IPS DF 4.7 (cell line): ENCODE measurements around the gene DIS3L2.
"Not testable (repeated sequence)": the region's sequence is repeated elsewhere in the genome, so short reads cannot be mapped to it uniquely, and the experiment has no call there.

Source experiments
- DNase-seq: peaks from one replicate; pipeline ENCODE4 v3.0.0-alpha.2; 2013; ENCODE audit warnings: low spot score; ENCODE audit errors: extremely low read depth

The DIS3L2 gene

GRCh38 chr2:232170396-232170795 is 208.9 kb downstream of the DIS3L2 start:
- DNase-seq = no peak

DNA sequence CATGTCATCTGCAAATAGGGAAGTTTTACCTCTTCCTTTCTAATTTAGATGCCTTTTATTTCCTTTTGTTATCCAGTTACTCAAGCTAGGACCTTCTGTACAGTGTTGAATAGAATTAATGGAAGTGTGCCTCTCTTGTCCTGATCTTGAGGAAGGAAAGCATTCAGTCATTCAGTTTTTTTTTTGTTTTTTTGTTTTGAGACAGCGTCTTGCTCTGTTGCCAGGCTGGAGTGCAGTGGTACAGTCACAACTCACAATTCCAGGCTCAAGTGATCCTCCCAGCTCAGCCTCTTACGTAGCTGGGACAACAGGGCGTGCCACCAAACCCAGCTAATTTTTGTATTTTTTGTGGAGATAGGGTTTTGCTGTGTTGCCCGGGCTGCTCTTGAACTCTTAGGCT is 213.1 kb downstream of the DIS3L2 start:
- DNase-seq = no peak

DNA sequence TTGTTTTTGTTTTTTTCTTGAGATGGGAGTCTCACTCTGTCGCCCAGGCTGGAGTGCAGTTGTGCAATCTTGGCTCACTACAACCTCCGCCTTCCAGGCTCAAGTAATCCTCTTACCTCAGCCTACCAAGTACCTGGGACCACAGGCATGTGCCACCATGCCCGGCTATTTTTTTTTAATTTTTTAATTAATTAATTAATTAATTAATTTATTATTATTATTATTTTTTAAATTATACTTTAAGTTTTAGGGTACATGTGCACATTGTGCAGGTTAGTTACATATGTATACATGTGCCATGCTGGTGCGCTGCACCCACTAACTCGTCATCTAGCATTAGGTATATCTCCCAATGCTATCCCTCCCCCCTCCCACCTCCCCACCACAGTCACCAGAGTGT is 215.1 kb downstream of the DIS3L2 start:
- not testable (repeated sequence) for DNase-seq

GRCh38 chr2:232183279-232183678 is 221.8 kb downstream of the DIS3L2 start:
- no peak for DNase-seq

DNA sequence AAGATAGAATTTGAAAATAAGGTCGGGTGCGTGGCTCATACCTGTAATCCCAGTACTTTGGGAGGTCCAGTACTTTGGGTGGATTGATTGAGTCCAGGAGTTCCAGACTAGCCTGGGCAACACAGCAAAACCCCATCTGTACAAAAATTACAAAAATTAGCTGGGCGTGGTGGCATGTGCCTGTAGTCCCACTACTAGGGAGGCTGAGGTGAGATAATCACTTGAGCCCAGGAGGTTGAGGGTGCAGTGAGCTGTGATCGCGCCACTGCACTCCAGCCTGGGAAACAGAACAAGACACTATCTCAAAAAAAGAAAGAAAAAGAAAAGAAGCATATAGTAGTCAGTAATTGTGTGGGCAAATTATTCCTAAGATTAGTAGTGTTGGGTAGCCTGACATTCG is 222.8 kb downstream of the DIS3L2 start:
- DNase-seq = no peak

DNA sequence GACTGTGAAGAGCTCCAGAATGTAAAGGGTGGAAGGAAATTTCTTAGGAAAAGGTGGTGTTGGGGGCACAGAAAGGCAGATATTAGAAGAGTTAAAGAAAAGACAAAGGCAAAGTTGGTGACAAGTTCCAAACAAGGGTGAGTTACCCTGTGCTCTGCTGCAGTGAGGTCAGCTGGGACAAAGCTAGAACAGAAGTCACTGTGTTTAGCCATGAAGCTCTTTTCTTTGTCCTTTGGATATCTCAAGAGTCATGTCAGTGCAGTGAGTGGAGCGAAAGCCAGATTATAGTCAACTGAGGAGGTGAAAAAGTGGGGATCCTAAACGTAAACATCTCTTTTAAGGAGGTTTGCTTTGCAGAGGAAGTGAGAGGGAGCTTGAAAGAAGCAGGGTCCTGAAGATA is 229.3 kb downstream of the DIS3L2 start:
- DNase-seq = no peak

GRCh38 chr2:232195487-232195886 is 234.0 kb downstream of the DIS3L2 start:
- DNase-seq = no peak

DNA sequence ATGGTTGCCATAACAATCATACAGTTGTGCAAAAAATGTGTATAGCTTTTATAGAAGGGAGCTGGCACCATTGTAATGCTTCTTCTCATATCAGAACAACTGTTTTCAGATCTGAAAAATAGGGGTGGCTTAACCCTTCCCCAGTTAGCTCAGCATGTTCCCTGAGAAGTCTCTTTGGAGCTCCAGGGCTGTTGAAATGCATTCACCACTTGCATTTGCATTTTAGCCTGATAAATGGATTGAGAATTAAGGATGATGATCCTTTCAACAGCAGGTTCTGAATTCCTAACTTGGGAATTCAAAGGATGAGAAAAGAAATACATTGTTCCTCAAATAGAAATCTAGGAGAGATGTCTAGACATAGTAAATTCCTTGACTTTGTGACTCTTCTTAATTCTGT is 235.3 kb downstream of the DIS3L2 start:
- DNase-seq = no peak

GRCh38 chr2:232200195-232200594 is 238.7 kb downstream of the DIS3L2 start:
- no peak for DNase-seq

- DNase-seq = no peak
Measured at GRCh38 chr2:232203166-232203891, 241.8 kb downstream of the DIS3L2 start.

DNA sequence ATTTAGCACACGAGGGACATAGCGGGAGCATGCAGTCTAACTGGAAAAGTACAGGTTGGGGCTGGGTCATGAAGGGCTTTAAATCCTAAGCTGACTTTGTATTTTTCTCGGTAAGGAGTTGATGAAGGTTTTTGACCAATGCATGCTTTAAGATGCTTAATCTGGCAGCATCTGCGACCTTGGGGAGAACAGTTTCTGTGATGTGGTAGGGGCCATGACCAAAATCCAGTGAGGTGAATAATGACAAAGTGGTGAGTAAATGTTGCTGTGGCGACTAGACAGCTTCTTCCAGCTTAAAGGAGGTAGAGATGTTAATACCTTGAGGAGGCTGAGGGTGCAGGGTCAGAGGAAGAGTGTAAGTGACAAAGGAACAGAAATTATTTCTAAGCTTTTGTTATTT is 242.4 kb downstream of the DIS3L2 start:
- no peak for DNase-seq

DNA sequence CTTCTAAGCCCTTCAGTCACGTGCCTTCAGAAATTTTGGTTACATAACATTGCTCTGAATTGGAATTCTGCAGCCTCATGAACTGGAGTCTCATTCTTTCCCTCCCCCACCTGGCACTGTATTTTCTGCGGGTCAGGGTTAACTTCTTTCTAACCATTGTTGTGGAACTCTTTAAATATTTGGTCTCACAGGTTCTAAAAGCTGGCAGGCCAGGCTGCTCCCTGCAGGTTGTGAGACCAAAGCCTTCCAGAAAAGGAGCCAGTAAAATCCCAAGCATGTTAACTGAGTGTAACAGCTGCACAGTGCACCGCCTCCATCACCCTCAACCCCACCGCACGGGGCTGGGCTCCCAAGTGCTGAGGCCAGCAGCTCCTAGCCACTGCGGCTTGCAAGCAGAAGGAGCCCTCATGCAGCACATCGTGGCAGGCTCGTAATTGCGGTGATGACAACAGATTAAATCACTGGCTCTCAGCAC is 243.0 kb downstream of the DIS3L2 start:
- DNase-seq = no peak

GRCh38 chr2:232207174-232207573 is 245.7 kb downstream of the DIS3L2 start:
- no peak for DNase-seq

GRCh38 chr2:232210306-232210705 is 248.8 kb downstream of the DIS3L2 start:
- DNase-seq = no peak

- DNase-seq = no peak
Measured at GRCh38 chr2:232211743-232212686, 250.5 kb downstream of the DIS3L2 start.

DNA sequence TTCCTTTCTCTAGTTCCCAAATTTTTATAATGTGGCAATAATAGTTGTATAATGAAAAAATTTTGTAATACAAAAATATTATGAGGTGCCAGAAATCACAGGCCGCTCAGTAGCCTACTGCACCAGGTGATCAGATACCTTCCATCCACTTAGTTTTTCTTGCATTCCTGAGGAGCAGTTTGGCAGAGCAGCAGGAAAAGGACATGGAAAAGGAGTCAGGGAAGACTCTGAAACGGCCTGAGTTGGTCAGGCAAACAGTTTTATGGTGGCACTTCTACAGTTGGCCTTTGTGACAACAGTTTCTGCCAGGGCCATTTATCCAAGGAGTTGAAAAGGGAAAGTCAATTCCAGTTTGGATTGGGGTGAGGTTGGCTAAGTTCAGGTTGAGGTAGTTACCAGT is 251.7 kb downstream of the DIS3L2 start:
- no peak for DNase-seq

DNA sequence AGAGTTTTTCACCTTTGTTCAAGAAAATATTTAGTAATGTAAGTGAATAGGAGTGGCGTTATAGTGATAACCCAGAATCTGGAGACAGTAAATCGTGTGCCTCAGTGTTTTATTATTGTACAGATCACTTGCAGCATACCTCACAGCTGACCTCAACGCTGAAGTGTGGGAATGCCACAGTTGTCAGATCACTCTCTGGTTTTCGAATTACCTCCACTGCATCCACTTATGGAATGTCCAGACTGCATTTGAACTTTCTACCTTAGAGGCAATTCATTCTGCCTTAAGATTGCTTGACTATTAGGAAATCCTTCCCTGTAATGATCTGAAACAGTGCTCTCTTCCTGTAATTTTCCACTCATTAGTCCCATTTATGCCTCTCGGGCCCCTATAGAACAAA is 252.5 kb downstream of the DIS3L2 start:
- DNase-seq = no peak

GRCh38 chr2:232216028-232216427 is 254.5 kb downstream of the DIS3L2 start:
- no peak for DNase-seq

GRCh38 chr2:232218778-232219495 is 257.4 kb downstream of the DIS3L2 start:
- DNase-seq = no peak

- no peak for DNase-seq
Measured at GRCh38 chr2:232219496-232219870, 258.0 kb downstream of the DIS3L2 start.

GRCh38 chr2:232219932-232220331 is 258.4 kb downstream of the DIS3L2 start:
- no peak for DNase-seq

- no peak for DNase-seq
Measured at GRCh38 chr2:232225429-232225828, 263.9 kb downstream of the DIS3L2 start.
